Measurements from ENCODE around the gene GRM7. TPM values are rescaled to one million over a fixed set of nuclear protein-coding genes. Genes with fewer than 3 reads are reported as not detected.

The GRM7 gene
- total RNA-seq, 1 experiment from 2014 or later = not detected

- H3K9me3 ChIP-seq (ENCODE audit: control insufficient read depth in 1 of 2, insufficient read depth in 1 of 2, low read depth in 1 of 2, low read length in 2 of 2) = no peaks in the 10 kb centered on the region
- H3K27ac ChIP-seq (ENCODE audit: low read depth, low read length) = no peak overlapping the region
- H3K27me3 ChIP-seq (ENCODE audit: insufficient read depth, low read length) = no peaks in the 10 kb centered on the region
- intact Hi-C loops (cut with micrococcal nuclease) = no loop called here
- no peaks in the 10 kb centered on the region for H3K36me3 ChIP-seq (ENCODE audit: control insufficient read depth in 1 of 2, insufficient read depth in 2 of 2, low read length in 2 of 2)
- no TSS peak for BruUV-seq (replicated peaks)
- no peak overlapping the region for H3K4me2 ChIP-seq (ENCODE audit: low read length)
- no peak for TF ChIP-seq FOSL1 (IDR thresholded peaks at IDR 0.05; ENCODE audit: low read depth)
- TF ChIP-seq SRF (IDR thresholded peaks at IDR 0.05; ENCODE audit: low read depth) = no peak
- TF ChIP-seq YY1 (IDR thresholded peaks at IDR 0.05; ENCODE audit: extremely low read depth, insufficient replicate concordance, low read depth, low read length) = no peak
- TF ChIP-seq, protein P1, sequence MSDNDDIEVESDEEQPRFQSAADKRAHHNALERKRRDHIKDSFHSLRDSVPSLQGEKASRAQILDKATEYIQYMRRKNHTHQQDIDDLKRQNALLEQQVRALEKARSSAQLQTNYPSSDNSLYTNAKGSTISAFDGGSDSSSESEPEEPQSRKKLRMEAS (IDR thresholded peaks at IDR 0.05) = no peak
- no peak for TF ChIP-seq SP1 (IDR thresholded peaks at IDR 0.05; ENCODE audit: low read depth)
- TF ChIP-seq SIN3A (IDR thresholded peaks at IDR 0.05; ENCODE audit: low read depth) = no peak
- TF ChIP-seq JUND (IDR thresholded peaks at IDR 0.05) = no peak
- no peak for TF ChIP-seq ATF3 (IDR thresholded peaks at IDR 0.05)
- TF ChIP-seq ZFX (IDR thresholded peaks at IDR 0.05) = no peak
- no peak for TF ChIP-seq TCF7L2 (IDR thresholded peaks at IDR 0.05; ENCODE audit: borderline replicate concordance, extremely low read depth, insufficient read depth, insufficient read length)
- no peak for TF ChIP-seq RAD21 (IDR thresholded peaks at IDR 0.05; ENCODE audit: low read depth)
- H3K79me2 ChIP-seq (ENCODE audit: insufficient read depth, low read length) = no peaks in the 10 kb centered on the region
- DNase-seq (ENCODE audit: low read depth, low spot score) (no peak), ATAC-seq (no peak)
- no peak overlapping the region for H3K9ac ChIP-seq (ENCODE audit: low read length)
- CTCF ChIA-PET = no interaction called here
- H4K20me1 ChIP-seq (ENCODE audit: insufficient read depth) = no peaks in the 10 kb centered on the region
- H2AFZ ChIP-seq (ENCODE audit: low read depth, low read length, poor library complexity, severe bottlenecking) = no peak overlapping the region
- RAD21 ChIA-PET (ENCODE audit: low non-redundant PET in 1 of 2, low total read pairs in 2 of 2, uncharacterized antibody in 2 of 2, unreplicated experiment in 2 of 2) = no interaction called here
- H3K9me2 ChIP-seq (ENCODE audit: insufficient read depth) = no peaks in the 10 kb centered on the region
- no peak overlapping the region for H3K4me3 ChIP-seq (replicated peaks in 1 of 2; ENCODE audit: low read depth in 1 of 2, low read length in 2 of 2)
- no peaks in the 10 kb centered on the region for H3K4me1 ChIP-seq (ENCODE audit: control insufficient read depth in 1 of 2, insufficient read depth in 2 of 2, low read length in 2 of 2)
- POLR2A ChIA-PET = no interaction called here
Observed at GRCh38 chr3:7577513-7577912, 716.6 kb downstream of the GRM7 start.

GRCh38 chr3:7581831-7582230 lies 720.9 kb downstream of the GRM7 start:
- no peak overlapping the region for H3K4me2 ChIP-seq (ENCODE audit: low read length)
- CTCF ChIA-PET = no interaction called here
- no peaks in the 10 kb centered on the region for H3K36me3 ChIP-seq (ENCODE audit: control insufficient read depth in 1 of 2, insufficient read depth in 2 of 2, low read length in 2 of 2)
- no peak overlapping the region for H3K4me3 ChIP-seq (replicated peaks in 1 of 2; ENCODE audit: low read depth in 1 of 2, low read length in 2 of 2)
- H3K27ac ChIP-seq (ENCODE audit: low read depth, low read length) = no peak overlapping the region
- POLR2A ChIA-PET = no interaction called here
- intact Hi-C loops (cut with micrococcal nuclease) = no loop called here
- no peaks in the 10 kb centered on the region for H3K9me3 ChIP-seq (ENCODE audit: control insufficient read depth in 1 of 2, insufficient read depth in 1 of 2, low read depth in 1 of 2, low read length in 2 of 2)
- RAD21 ChIA-PET (ENCODE audit: low non-redundant PET in 1 of 2, low total read pairs in 2 of 2, uncharacterized antibody in 2 of 2, unreplicated experiment in 2 of 2) = no interaction called here
- ATAC-seq (no peak), DNase-seq (ENCODE audit: low read depth, low spot score) (no peak)
- no peaks in the 10 kb centered on the region for H3K27me3 ChIP-seq (ENCODE audit: insufficient read depth, low read length)
- no peak overlapping the region for H3K9ac ChIP-seq (ENCODE audit: low read length)
- no peaks in the 10 kb centered on the region for H3K4me1 ChIP-seq (ENCODE audit: control insufficient read depth in 1 of 2, insufficient read depth in 2 of 2, low read length in 2 of 2)
- no peaks in the 10 kb centered on the region for H3K79me2 ChIP-seq (ENCODE audit: insufficient read depth, low read length)
- no peaks in the 10 kb centered on the region for H3K9me2 ChIP-seq (ENCODE audit: insufficient read depth)
- H2AFZ ChIP-seq (ENCODE audit: low read depth, low read length, poor library complexity, severe bottlenecking) = no peak overlapping the region
- BruUV-seq (replicated peaks) = no TSS peak
- no peaks in the 10 kb centered on the region for H4K20me1 ChIP-seq (ENCODE audit: insufficient read depth)
- TF ChIP-seq CTCF (IDR thresholded peaks at IDR 0.05 in 2 of 3, conservative IDR thresholded peaks at IDR 0.05 in 1 of 3; ENCODE audit: borderline replicate concordance in 1 of 3, insufficient read depth in 1 of 3, low read depth in 2 of 3, low read length in 2 of 3) (no peak), SP1 (IDR thresholded peaks at IDR 0.05; ENCODE audit: low read depth) (no peak), SIN3A (IDR thresholded peaks at IDR 0.05; ENCODE audit: low read depth) (no peak), TCF7L2 (IDR thresholded peaks at IDR 0.05; ENCODE audit: borderline replicate concordance, extremely low read depth, insufficient read depth, insufficient read length) (no peak), FOSL1 (IDR thresholded peaks at IDR 0.05; ENCODE audit: low read depth) (no peak), REST (IDR thresholded peaks at IDR 0.05; ENCODE audit: low read depth) (no peak), ATF3 (IDR thresholded peaks at IDR 0.05) (no peak), ZNF274 (IDR thresholded peaks at IDR 0.05; ENCODE audit: low read depth, low read length) (no peak)
